Stimulated activated CD8-positive, alpha-beta memory T cell treated with anti-CD3 and anti-CD28 coated beads, Interleukin-4, amount 100 ng/mL, for 4 hours (primary cell): Measurements from ENCODE around the gene SMIM41.

ENCODE experiments used
- DNase-seq, 2 donors: peaks; one replicate each; pipeline ENCODE4 v3.0.0-alpha.2; 2020; ENCODE audit warnings: low read depth in 2 of 2, low spot score in 1 of 2

Gene SMIM41

DNA sequence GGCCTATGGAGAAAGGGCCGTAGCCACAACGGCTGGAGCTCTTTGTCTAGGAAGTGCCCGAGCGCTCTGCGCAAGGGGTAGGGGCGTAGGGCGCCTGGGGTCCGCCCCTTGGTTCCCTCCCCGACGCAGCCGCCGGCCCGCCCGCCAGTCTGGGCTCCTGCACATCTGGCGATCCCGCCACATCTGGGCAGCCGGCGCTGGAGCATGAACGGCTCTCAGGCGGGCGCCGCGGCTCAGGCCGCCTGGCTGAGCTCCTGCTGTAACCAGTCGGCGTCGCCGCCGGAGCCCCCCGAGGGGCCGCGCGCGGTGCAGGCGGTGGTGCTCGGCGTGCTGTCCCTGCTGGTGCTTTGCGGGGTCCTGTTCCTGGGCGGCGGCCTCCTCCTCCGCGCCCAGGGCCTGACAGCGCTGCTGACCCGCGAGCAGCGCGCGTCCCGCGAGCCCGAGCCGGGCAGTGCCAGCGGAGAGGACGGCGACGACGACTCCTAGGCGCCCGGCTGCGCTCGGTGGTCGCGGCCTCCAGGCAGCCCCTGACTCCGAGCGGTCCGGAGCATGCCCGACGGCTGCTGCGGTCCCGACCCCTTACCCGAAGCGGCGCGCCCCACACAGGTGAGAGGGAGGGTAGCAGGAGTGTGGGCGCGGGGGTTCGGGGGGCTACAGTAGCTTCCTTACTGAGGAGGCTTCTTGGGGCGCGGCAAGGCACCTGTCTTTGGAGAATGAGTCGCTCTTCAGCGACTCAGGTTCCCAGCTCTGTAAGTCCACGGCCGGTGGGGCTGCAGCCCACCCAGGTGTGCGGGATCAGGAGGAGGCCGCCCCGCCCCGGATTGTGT lies at the start of gene SMIM41:
Gene SMIM41, plus strand, starts transcription at position 129 of the 827 bp plus-strand sequence. Its CDS starts 76 bp downstream, at position 205.
- no peak for DNase-seq

DNA sequence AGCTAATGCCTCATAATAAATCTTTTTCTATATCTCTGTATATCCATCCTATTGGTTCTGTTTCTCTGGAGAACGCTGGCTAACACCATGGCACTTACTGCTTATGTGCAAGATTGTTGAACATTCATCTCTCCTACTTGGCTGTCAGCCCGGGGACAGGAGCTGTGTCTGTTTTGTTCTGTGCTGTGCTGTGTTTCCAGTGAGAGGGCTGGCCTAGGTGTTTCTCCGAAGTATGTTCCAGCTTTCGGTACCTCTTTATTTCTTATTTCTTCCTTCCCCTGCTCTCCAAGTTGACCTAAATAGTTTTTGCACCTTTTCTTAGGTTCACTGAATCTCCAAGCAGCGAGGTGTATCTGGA lies 47.1 kb upstream of the SMIM41 start:
- DNase-seq, result no peak

- DNase-seq, result peak; percentile 66 to 85
Observed at GRCh38 chr12:52032804-52033445, 46.6 kb upstream of the SMIM41 start.

- no peak for DNase-seq
Observed at GRCh38 chr12:52033446-52034140, 45.9 kb upstream of the SMIM41 start.

- DNase-seq, result no peak
Observed at GRCh38 chr12:52035190-52035589, 44.3 kb upstream of the SMIM41 start.

- no peak for DNase-seq
Observed at GRCh38 chr12:52035926-52036325, 43.6 kb upstream of the SMIM41 start.

DNA sequence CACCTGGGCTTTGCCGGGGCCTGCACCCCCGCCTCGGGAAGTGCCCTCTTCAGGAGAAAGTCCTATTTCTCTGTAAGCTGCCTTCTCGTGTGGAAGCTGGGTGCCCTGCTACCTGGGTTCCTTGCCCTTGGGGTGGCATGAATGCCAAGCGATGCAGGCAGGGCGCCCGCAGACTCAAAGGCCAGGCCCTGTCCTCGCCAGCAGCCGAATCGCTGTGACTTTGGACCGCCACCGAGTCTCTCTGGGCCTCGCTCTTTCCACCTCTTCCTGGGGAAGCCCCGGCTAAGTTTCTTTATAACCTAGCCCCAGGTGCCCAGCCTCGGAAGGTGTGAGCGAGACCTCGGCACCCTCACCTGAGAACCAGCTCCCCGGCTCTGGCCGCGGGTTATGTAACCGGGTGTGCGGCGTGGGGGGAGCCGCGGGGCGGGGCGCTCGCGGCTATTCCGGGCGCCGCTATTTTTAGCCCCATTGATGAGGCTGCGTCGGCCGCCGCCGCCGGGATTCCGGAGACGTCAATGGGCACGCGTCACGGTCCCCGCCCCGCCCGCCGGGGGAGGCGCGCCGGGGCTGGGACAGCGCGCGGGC lies 42.8 kb upstream of the SMIM41 start:
- peak; percentile 60 to 81 for DNase-seq

DNA sequence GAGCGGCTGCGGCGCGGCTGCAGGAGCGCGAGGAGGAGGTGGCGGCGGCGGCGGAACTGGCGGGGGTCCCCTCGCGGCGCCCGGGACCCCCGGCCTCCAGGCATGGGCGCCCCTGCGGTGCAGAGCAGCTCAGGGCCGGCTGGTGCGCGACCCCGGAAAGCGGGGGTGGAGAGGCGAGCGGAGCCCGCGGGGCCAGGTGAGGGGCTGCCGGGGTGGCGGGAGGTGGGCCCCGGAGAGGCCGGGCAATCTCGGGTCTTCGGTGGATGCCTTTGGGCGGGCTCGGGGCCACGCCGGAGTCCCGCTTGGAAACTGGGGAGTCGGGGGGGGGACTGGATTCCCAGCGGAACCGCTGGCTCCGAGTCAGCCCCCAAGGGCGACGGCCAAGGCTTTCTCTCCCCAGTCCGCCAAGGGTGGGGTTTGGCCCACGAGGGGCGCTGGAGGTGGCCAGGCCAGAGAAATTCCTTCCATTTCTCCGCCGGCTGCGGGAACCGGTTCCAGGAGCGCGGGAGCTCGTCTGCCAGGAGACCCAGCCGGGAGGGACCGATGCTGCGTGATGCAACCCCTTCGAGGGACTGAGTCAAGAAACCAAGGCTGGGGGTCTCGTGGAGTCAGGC lies 42.1 kb upstream of the SMIM41 start:
- DNase-seq, result no peak

GRCh38 chr12:52038447-52038846 lies 41.1 kb upstream of the SMIM41 start:
- no peak for DNase-seq

GRCh38 chr12:52041035-52041434 lies 38.5 kb upstream of the SMIM41 start:
- DNase-seq, result no peak

GRCh38 chr12:52041695-52042123 lies 37.8 kb upstream of the SMIM41 start:
- no peak for DNase-seq

GRCh38 chr12:52042706-52043385 lies 36.7 kb upstream of the SMIM41 start:
- DNase-seq, result no peak

- no peak for DNase-seq
Observed at GRCh38 chr12:52043386-52044212, 35.9 kb upstream of the SMIM41 start.

- no peak for DNase-seq
Observed at GRCh38 chr12:52044292-52044983, 35.1 kb upstream of the SMIM41 start.

GRCh38 chr12:52045794-52046199 lies 33.7 kb upstream of the SMIM41 start:
- no peak for DNase-seq

GRCh38 chr12:52046859-52047258 lies 32.6 kb upstream of the SMIM41 start:
- DNase-seq, result no peak

DNA sequence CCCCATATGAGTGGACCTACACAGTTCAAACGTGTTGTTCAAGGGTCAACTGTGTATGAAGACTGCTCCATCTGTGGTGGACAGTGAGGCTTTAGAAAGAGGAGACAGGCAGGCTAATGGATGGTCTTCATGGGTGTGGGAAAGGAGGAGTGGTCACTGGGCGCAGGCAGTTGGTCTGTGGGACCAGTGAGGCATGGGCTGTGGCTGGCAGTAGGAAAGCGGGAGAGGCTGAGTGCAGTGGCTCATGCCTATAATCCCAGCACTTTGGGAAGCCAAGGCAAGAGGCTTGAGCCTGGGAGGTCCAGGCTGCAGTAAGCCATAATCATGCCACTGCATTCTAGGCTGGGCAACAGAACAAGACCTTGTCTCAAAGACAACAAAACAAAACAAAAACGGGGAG lies 30.2 kb upstream of the SMIM41 start:
- DNase-seq, result no peak

DNA sequence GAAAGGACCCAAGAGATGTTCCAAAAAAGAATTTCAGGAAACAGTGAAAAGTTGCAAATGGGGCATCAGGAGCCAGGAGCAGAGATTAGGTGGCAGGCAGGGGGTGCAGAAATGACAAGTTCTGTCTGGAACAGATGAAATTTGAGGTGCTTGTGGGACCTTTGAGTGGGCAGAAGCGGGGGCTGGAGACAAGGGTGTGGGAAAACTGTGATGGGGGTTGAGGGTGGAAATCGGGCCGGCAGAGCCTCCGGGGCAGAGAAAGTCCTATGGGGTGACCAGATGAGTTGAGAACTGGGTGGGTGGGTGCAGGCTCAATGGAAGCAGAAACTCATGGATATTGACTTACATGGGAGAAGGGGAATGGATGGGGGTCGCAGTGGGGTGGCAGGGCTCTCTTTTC lies 29.8 kb upstream of the SMIM41 start:
- DNase-seq, result no peak

- no peak for DNase-seq
Observed at GRCh38 chr12:52050116-52050757, 29.3 kb upstream of the SMIM41 start.
